ENCODE data around the gene TSPAN17.

DNA sequence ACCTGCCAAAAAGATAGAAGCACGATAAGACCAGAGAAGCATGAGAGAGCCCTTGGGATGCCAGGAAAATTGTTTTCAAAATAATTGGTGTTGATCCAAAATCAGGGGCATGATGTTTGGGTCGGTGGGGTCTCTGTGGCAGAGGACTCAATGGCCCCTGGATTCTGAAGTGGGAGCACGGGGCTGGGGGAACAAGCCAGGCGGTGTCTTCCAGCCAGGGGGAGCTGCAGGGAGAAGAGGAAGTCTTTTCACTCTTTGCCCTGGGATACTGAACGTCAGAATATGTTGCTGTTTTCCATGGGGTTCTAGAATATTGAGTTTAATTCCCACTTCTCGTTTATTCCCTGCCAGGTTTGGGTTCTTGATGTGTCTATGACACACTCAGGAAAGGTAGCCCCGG, 20.4 kb downstream of the TSPAN17 start:
- TF ChIP-seq CTCF (conservative IDR thresholded peaks at IDR 0.05) (no peak), ZFX (IDR thresholded peaks at IDR 0.05) (no peak)
